ENCODE results near the gene ZNF467.

GRCh38 chr7:149751043-149751775 is 22.2 kb downstream of the ZNF467 start:
- TF ChIP-seq CTCF (conservative IDR thresholded peaks at IDR 0.05; ENCODE audit: low read depth, low read length) (no peak), EZH2 (IDR thresholded peaks at IDR 0.05; ENCODE audit: borderline replicate concordance, low read depth, low read length, poor library complexity, severe bottlenecking) (no peak)
